ENCODE measurements around the gene SLC35B1.
A peak's percentile ranks its signal among the peaks of the same experiment; 100 is the strongest.

Gene SLC35B1

DNA sequence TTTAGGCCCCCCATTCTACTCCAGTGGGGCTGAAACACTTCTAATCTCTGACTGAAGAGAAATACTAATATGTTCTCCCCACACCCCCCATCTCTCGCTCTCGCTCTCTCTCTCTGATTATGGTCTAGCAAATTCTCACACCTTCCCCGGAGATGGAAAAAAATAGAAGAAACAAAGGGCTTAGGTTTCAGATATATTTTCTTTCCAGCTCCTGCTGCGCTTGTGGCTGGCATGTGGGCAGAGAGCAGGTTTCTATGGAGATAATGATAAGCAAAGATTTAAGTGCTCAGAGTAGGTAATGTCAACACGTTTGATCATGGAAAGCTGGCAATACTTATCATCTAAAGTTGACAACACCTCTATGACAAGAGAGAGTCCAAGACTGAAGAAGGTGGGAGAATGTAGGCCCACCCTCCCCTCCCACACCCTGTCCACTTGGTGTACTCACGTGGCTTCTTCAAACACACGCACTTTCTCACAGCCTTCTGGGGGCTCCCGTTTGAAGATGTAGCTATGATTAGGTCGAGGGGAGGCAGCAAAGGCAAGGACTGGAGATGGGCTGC is 8.0 kb upstream of the SLC35B1 start:
- TF ChIP-seq, protein P1, sequence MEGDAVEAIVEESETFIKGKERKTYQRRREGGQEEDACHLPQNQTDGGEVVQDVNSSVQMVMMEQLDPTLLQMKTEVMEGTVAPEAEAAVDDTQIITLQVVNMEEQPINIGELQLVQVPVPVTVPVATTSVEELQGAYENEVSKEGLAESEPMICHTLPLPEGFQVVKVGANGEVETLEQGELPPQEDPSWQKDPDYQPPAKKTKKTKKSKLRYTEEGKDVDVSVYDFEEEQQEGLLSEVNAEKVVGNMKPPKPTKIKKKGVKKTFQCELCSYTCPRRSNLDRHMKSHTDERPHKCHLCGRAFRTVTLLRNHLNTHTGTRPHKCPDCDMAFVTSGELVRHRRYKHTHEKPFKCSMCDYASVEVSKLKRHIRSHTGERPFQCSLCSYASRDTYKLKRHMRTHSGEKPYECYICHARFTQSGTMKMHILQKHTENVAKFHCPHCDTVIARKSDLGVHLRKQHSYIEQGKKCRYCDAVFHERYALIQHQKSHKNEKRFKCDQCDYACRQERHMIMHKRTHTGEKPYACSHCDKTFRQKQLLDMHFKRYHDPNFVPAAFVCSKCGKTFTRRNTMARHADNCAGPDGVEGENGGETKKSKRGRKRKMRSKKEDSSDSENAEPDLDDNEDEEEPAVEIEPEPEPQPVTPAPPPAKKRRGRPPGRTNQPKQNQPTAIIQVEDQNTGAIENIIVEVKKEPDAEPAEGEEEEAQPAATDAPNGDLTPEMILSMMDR (IDR thresholded peaks at IDR 0.05) = no peak
- H3K4me2 ChIP-seq (ENCODE audit: low read length) = peak overlapping the region; percentile 78
- H3K9me3 ChIP-seq (ENCODE audit: control insufficient read depth, low read length) = no peaks in the 10 kb centered on the region
- H2AFZ ChIP-seq = peak overlapping the region; percentile 42
- H3K79me2 ChIP-seq = peaks cover 3% of the 10 kb centered on the region
- peaks cover 36% of the 10 kb centered on the region for H3K4me1 ChIP-seq
- H3K9ac ChIP-seq = no peak overlapping the region
- H3K36me3 ChIP-seq (ENCODE audit: control insufficient read depth, insufficient read depth, low read length) = no peaks in the 10 kb centered on the region
- peak overlapping the region; percentile 37 for H3K4me3 ChIP-seq (ENCODE audit: low read depth, low read length)
- H3K27me3 ChIP-seq (ENCODE audit: control insufficient read depth, insufficient read depth, low read length) = no peaks in the 10 kb centered on the region
- peak overlapping the region; percentile 98 for H3K27ac ChIP-seq

DNA sequence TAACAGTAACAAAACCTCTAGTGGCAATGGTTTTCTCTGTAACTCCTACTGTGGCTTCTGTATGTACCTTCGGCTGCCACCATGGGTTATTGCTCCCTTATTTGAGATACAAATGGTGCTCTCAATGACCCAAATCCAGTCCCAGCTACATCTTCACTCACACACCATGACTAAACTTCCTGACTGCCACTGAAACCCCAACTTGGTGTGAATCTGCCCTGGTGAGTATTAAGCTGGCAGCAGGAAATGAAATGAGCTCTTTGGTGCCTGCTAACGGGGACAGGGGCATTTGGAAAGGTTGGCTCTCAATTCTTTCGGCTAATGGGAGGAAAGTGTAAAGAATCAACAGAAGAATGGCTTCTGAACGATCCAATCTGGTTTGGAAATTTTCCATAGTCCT is 7.5 kb upstream of the SLC35B1 start:
- Histone ChIP-seq H3K4me1 (peaks cover 36% of the 10 kb centered on the region), H3K4me3 (ENCODE audit: low read depth, low read length) (peak overlapping the region; percentile 37), H3K27ac (peak overlapping the region; percentile 98), H3K36me3 (ENCODE audit: control insufficient read depth, insufficient read depth, low read length) (no peaks in the 10 kb centered on the region), H3K79me2 (peaks cover 3% of the 10 kb centered on the region), H3K9ac (no peak overlapping the region), H3K9me3 (ENCODE audit: control insufficient read depth, low read length) (no peaks in the 10 kb centered on the region), H2AFZ (peak overlapping the region; percentile 42), H3K27me3 (ENCODE audit: control insufficient read depth, insufficient read depth, low read length) (no peaks in the 10 kb centered on the region), H3K4me2 (ENCODE audit: low read length) (peak overlapping the region; percentile 78)
- TF ChIP-seq, protein P1 (IDR thresholded peaks at IDR 0.05) = no peak

DNA sequence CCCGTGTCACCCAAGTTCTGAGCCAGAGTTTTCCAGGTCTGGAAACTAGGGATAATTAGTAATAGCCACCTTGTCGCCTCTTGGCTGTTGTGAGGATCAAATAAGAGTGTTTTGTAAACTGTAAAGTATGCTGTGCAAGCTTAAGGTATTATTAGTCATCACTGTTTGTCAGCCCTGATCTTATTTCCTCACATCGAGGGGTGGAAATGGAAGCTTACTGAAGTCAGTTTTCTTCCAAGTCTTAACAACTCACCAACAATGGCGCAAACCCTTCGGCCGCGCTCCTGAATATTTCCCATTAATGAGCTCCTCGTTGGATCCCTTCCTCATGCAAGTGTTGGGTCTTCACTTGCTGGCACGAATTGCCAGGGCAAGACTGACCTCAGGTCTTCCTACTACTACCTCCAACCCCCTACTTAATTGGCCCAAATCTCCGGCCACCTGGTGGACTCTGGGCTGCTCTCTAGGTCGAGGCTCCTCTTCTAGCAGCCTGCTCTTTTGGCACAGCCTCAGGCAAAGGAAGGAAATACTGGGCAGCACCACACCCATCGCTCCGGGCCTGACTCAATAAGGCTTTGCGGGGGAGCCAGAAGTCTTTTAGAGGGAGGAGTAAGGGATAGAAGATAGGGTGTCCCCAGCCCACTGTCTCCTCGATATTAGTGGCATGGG is 885 bp upstream of the SLC35B1 start:
- Histone ChIP-seq H3K79me2 (peaks cover 8% of the 10 kb centered on the region), H3K4me1 (peaks cover 6% of the 10 kb centered on the region), H3K9me3 (ENCODE audit: control insufficient read depth, low read length) (no peaks in the 10 kb centered on the region), H3K36me3 (ENCODE audit: control insufficient read depth, insufficient read depth, low read length) (no peaks in the 10 kb centered on the region), H3K4me2 (ENCODE audit: low read length) (peak overlapping the region; percentile 96), H3K9ac (no peak overlapping the region), H3K4me3 (ENCODE audit: low read depth, low read length) (peak overlapping the region; percentile 48), H2AFZ (peak overlapping the region; percentile 94), H3K27me3 (ENCODE audit: control insufficient read depth, insufficient read depth, low read length) (no peaks in the 10 kb centered on the region), H3K27ac (peak overlapping the region; percentile 99)
- TF ChIP-seq, protein P1 (IDR thresholded peaks at IDR 0.05) = no peak

DNA sequence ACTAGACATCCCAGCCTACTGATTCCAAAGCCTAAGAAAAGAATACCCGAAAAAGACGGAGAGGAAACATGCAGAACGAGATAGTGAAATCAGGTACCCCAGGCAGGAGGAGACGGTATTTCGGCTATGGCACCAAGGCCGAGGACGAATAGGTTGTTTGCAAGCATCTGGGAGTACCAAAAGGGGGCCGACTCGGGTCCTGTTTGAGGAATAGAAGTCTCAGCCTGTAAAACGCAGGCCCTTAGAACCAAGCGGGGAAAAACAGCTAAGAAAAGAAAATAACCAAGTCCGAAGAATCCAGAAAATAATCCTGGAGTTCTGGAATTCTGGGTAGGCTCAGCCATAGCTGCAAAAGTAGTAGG is 537 bp downstream of the SLC35B1 start:
- H2AFZ ChIP-seq = peak overlapping the region; percentile 94
- H3K4me1 ChIP-seq = peaks cover 6% of the 10 kb centered on the region
- peak overlapping the region; percentile 78 for H3K9ac ChIP-seq
- peak overlapping the region; percentile 99 for H3K27ac ChIP-seq
- peaks cover 8% of the 10 kb centered on the region for H3K79me2 ChIP-seq
- no peaks in the 10 kb centered on the region for H3K9me3 ChIP-seq (ENCODE audit: control insufficient read depth, low read length)
- TF ChIP-seq, protein P1 (IDR thresholded peaks at IDR 0.05) = no peak
- peak overlapping the region; percentile 96 for H3K4me2 ChIP-seq (ENCODE audit: low read length)
- no peaks in the 10 kb centered on the region for H3K27me3 ChIP-seq (ENCODE audit: control insufficient read depth, insufficient read depth, low read length)
- no peaks in the 10 kb centered on the region for H3K36me3 ChIP-seq (ENCODE audit: control insufficient read depth, insufficient read depth, low read length)
- H3K4me3 ChIP-seq (ENCODE audit: low read depth, low read length) = peak overlapping the region; percentile 93

DNA sequence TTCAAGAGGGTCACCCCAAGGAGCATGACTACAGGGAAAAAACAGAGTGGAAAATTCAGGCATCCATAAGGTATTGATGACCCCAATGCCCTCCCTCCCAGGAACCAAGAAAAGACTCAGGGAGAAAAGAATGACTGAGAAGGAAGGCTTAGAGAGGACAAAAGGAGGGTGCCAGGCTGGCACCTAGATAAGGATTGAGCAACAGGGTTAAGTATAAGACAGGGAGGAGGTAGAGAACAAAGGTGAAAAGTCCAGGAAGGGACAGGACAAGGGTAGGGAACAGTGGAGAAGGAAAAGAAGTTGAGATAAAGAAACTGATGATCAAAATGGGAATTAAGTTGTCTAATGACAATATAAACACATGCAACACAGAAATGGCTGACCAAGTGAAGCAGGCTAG is 2.5 kb downstream of the SLC35B1 start:
- Histone ChIP-seq H3K9ac (no peak overlapping the region), H3K4me2 (ENCODE audit: low read length) (no peak overlapping the region), H3K4me3 (ENCODE audit: low read depth, low read length) (no peak overlapping the region), H3K27me3 (ENCODE audit: control insufficient read depth, insufficient read depth, low read length) (no peaks in the 10 kb centered on the region), H3K79me2 (peaks cover 8% of the 10 kb centered on the region), H3K36me3 (ENCODE audit: control insufficient read depth, insufficient read depth, low read length) (no peaks in the 10 kb centered on the region), H2AFZ (no peak overlapping the region), H3K27ac (no peak overlapping the region), H3K9me3 (ENCODE audit: control insufficient read depth, low read length) (no peaks in the 10 kb centered on the region), H3K4me1 (peaks cover 6% of the 10 kb centered on the region)
- TF ChIP-seq, protein P1 (IDR thresholded peaks at IDR 0.05) = no peak

Measured in parathyroid adenoma (tissue), 2 donors.